Mammary epithelial cell (primary cell): Measurements from ENCODE around the gene JCHAIN.

Experiments used
- CTCF ChIP-seq, 2 donors: IDR thresholded peaks in 1 of 2; conservative IDR thresholded peaks in 1 of 2; 2 replicates each; pipeline ENCODE4 v1.5.1; 2011 to 2012; ENCODE audit warnings: inconsistent platforms in 2 of 2, low read length in 2 of 2, mild to moderate bottlenecking in 2 of 2, control low read depth in 1 of 2, low read depth in 1 of 2; ENCODE audit not compliant: insufficient read depth in 1 of 2; ENCODE audit errors: extremely low read depth in 1 of 2
- EZH2 ChIP-seq: IDR thresholded peaks from 2 replicates; pipeline ENCODE4 v1.6.1; 2012; ENCODE audit warnings: low read length, inconsistent platforms, borderline replicate concordance

- TF ChIP-seq CTCF (conservative IDR thresholded peaks at IDR 0.05 in 1 of 2, IDR thresholded peaks at IDR 0.05 in 1 of 2; ENCODE audit: extremely low read depth in 1 of 2, insufficient read depth in 1 of 2, low read depth in 1 of 2, low read length in 2 of 2) (no peak), EZH2 (no peak)
Measured at GRCh38 chr4:70687392-70687791, 21.1 kb upstream of the JCHAIN start.
